PC-3 (cell line): ENCODE measurements around the gene FASTK. TPM values are rescaled to one million over a fixed set of nuclear protein-coding genes. Genes with fewer than 3 reads are reported as not detected.

Experiments
- ATAC-seq: fragments of 200-7000 bp; cut with Tn5 transposase; 2 replicates; pipeline ENCODE4 v1.9.1; 2020; ENCODE audit warnings: mild to moderate bottlenecking, moderate library complexity
- BruUV-seq: library from RNA; stranded (reverse); fragments of 400-500 nt; replicated peaks from 2 replicates; lab custom pipeline; 2021; lab: Mats Ljungman, UMichigan
- CTCF ChIA-PET: fragments of 300-600 bp; sonication (Branson Sonifier 250); formaldehyde crosslinking; loops from one replicate; lab custom pipeline; 2022; ENCODE audit warnings: antibody characterized with exemption; lab: Charles Lee
- POLR2A ChIA-PET: fragments of 300-600 bp; sonication (Branson Sonifier 250); formaldehyde crosslinking; loops from one replicate; lab custom pipeline; 2022; ENCODE audit warnings: antibody characterized with exemption; ENCODE audit not compliant: unreplicated experiment; lab: Charles Lee
- DNase-seq: peaks from one replicate; pipeline ENCODE4 v3.0.0-alpha.2; 2015
- H2AFZ ChIP-seq: fragments of 300-600 bp; sonication (generic); 2 replicates; pipeline ENCODE4 v1.6.0; 2016; ENCODE audit warnings: antibody characterized with exemption, low read length
- H3F3A ChIP-seq: fragments of 300-600 bp; sonication (generic); one replicate; pipeline ENCODE4 v1.6.0; 2017; ENCODE audit warnings: antibody characterized with exemption, low read length, control low read depth, mild to moderate bottlenecking; ENCODE audit not compliant: unreplicated experiment
- H3K27ac ChIP-seq: fragments of 300-600 bp; sonication (generic); 2 replicates; pipeline ENCODE4 v1.5.1; 2016; ENCODE audit warnings: mild to moderate bottlenecking, low read length
- H3K27me3 ChIP-seq: fragments of 300-600 bp; sonication (generic); 2 replicates; pipeline ENCODE4 v1.6.1; 2016; ENCODE audit warnings: low read length, mixed read lengths
- H3K36me3 ChIP-seq: fragments of 300-600 bp; sonication (generic); 2 replicates; pipeline ENCODE4 v1.6.1; 2016; ENCODE audit warnings: low read depth, mixed run types, low read length, mixed read lengths
- H3K4me1 ChIP-seq: fragments of 300-600 bp; sonication (generic); 2 replicates; pipeline ENCODE4 v1.5.1; 2016; ENCODE audit warnings: low read length; ENCODE audit not compliant: insufficient read depth
- H3K4me2 ChIP-seq: fragments of 300-600 bp; sonication (generic); 2 replicates; pipeline ENCODE4 v1.6.0; 2016; ENCODE audit warnings: low read length
- H3K4me3 ChIP-seq: fragments of 300-600 bp; sonication (generic); 2 replicates; pipeline ENCODE4 v1.5.1; 2016; ENCODE audit warnings: mild to moderate bottlenecking, low read length, mixed read lengths
- H3K79me2 ChIP-seq: fragments of 300-600 bp; sonication (generic); 2 replicates; pipeline ENCODE4 v1.6.1; 2017; ENCODE audit warnings: low read length, mixed read lengths
- H3K9ac ChIP-seq: fragments of 300-600 bp; sonication (generic); 2 replicates; pipeline ENCODE4 v1.6.0; 2016; ENCODE audit warnings: mild to moderate bottlenecking, low read length
- H3K9me2 ChIP-seq: fragments of 300-600 bp; sonication (generic); replicated peaks from 2 replicates; pipeline ENCODE4 v1.6.1; 2016; ENCODE audit warnings: mixed run types, low read length, mixed read lengths
- H3K9me3 ChIP-seq: fragments of 300-600 bp; sonication (generic); 2 replicates; pipeline ENCODE4 v1.6.1; 2016; ENCODE audit warnings: low read length, mixed read lengths
- H4K20me1 ChIP-seq: fragments of 300-600 bp; sonication (generic); 2 replicates; pipeline ENCODE4 v1.6.1; 2016; ENCODE audit warnings: low read length, mixed read lengths
- CTCF ChIP-seq: fragments of 300-600 bp; sonication (generic); conservative IDR thresholded peaks from 2 replicates; pipeline ENCODE4 v1.5.1; 2017; ENCODE audit warnings: antibody characterized with exemption, low read depth, mild to moderate bottlenecking, low read length
- EZH2 ChIP-seq: fragments of 300-600 bp; sonication (generic); IDR thresholded peaks from one replicate; pipeline ENCODE4 v1.6.1; 2017; ENCODE audit warnings: antibody characterized with exemption, mild to moderate bottlenecking, low read length; ENCODE audit not compliant: unreplicated experiment
- EZH2phosphoT487 ChIP-seq: fragments of 300-600 bp; sonication (generic); IDR thresholded peaks from 2 replicates; pipeline ENCODE4 v1.6.1; 2018; ENCODE audit warnings: mild to moderate bottlenecking, antibody characterized with exemption, low read length, borderline replicate concordance
- intact Hi-C: fragments of 100-400 bp; cut with micrococcal nuclease; formaldehyde crosslinking; loops from 2 replicates; pipeline ENCODE4 v1.9.0; 2023
- total RNA-seq: library from RNA; depleted of rRNA; stranded (reverse); fragments of >200 nt; gene quantifications from 2 replicates; pipeline ENCODE4 v1.2.3, GENCODE V29; 2014

Gene FASTK
- total RNA-seq, 1 experiment from 2014 or later, result 163 TPM

- H2AFZ ChIP-seq, result no peak overlapping the region
- TF ChIP-seq CTCF (no peak), EZH2phosphoT487 (no peak), EZH2 (no peak)
- no peak overlapping the region for H3K4me3 ChIP-seq
- intact Hi-C loops, result no loop called here
- peaks cover 34% of the 10 kb centered on the region for H4K20me1 ChIP-seq
- no peaks in the 10 kb centered on the region for H3K27me3 ChIP-seq
- peaks cover 93% of the 10 kb centered on the region for H3K79me2 ChIP-seq
- peaks cover 23% of the 10 kb centered on the region for H3K4me1 ChIP-seq
- no peaks in the 10 kb centered on the region for H3K9me3 ChIP-seq
- no peak for ATAC-seq
- no peaks in the 10 kb centered on the region for H3F3A ChIP-seq
- H3K9ac ChIP-seq, result no peak overlapping the region
- no peak overlapping the region for H3K27ac ChIP-seq
- no peaks in the 10 kb centered on the region; the same call in 1 of the 2 replicates for H3K36me3 ChIP-seq
- H3K4me2 ChIP-seq, result no peak overlapping the region
- H3K9me2 ChIP-seq, result no peaks in the 10 kb centered on the region
- POLR2A ChIA-PET, result no interaction called here
- CTCF ChIA-PET, result no interaction called here
- DNase-seq, result no peak
- no TSS peak for BruUV-seq
Observed at GRCh38 chr7:151091003-151091402, 10.4 kb upstream of the FASTK start.

- no peak overlapping the region for H3K4me3 ChIP-seq
- H3K4me1 ChIP-seq, result peaks cover 30% of the 10 kb centered on the region
- H3K27me3 ChIP-seq, result no peaks in the 10 kb centered on the region
- peak overlapping the region; percentile 100; the same call in 1 of the 2 replicates for H3K4me2 ChIP-seq
- no peak for DNase-seq
- no peaks in the 10 kb centered on the region; the same call in 1 of the 2 replicates for H3K36me3 ChIP-seq
- no peaks in the 10 kb centered on the region for H3F3A ChIP-seq
- no peak for ATAC-seq
- 0 out of 2 replicates have a peak overlapping the region, but pooled peaks have one; percentile 42 for H3K27ac ChIP-seq
- ChIA-PET POLR2A (no interaction called here), CTCF (no interaction called here)
- H2AFZ ChIP-seq, result no peak overlapping the region
- no peak overlapping the region for H3K9ac ChIP-seq
- no TSS peak for BruUV-seq
- intact Hi-C loops, result loop anchor here (1.0 kb wide), 1 partner anchor 23 kb away; no protein-coding TSS in a partner anchor
- H3K9me3 ChIP-seq, result no peaks in the 10 kb centered on the region
- no peak for TF ChIP-seq EZH2phosphoT487
- H4K20me1 ChIP-seq, result peaks cover 29% of the 10 kb centered on the region
- H3K79me2 ChIP-seq, result peaks cover 84% of the 10 kb centered on the region
- no peaks in the 10 kb centered on the region for H3K9me2 ChIP-seq
Observed at GRCh38 chr7:151089893-151090730, 9.5 kb upstream of the FASTK start.

GRCh38 chr7:151088856-151089699 lies 8.5 kb upstream of the FASTK start:
- peak; percentile 39 for DNase-seq

More at GRCh38 chr7:151088856-151089699, 8.5 kb upstream of the FASTK start:
- Histone ChIP-seq H3K4me3 (peak overlapping the region; percentile 99), H3K9ac (peak overlapping the region; percentile 87), H4K20me1 (peaks cover 29% of the 10 kb centered on the region), H3K4me2 (peak overlapping the region; percentile 100), H3K9me2 (no peaks in the 10 kb centered on the region), H3K9me3 (no peaks in the 10 kb centered on the region), H3F3A (no peaks in the 10 kb centered on the region), H3K4me1 (peaks cover 33% of the 10 kb centered on the region), H3K27ac (peak overlapping the region; percentile 42), H3K27me3 (no peaks in the 10 kb centered on the region), H3K36me3 (no peaks in the 10 kb centered on the region; the same call in 1 of the 2 replicates), H2AFZ (peak overlapping the region; percentile 44), H3K79me2 (peaks cover 74% of the 10 kb centered on the region)
- ATAC-seq, result peak; percentile 9
- intact Hi-C loops, result loop anchor here (1.0 kb wide), 1 partner anchor 24 kb away; no protein-coding TSS in a partner anchor
- ChIA-PET POLR2A (no interaction called here), CTCF (no interaction called here)
- no TSS peak for BruUV-seq
- TF ChIP-seq EZH2 (no peak), CTCF (no peak), EZH2phosphoT487 (no peak)
